Subcutaneous adipose tissue (tissue), 4 donors: ENCODE results near the gene NKAP. TPM values are rescaled to one million over a fixed set of nuclear protein-coding genes. Genes with fewer than 3 reads are reported as not detected.

Experiments used
- total RNA-seq, 4 donors: library from RNA; depleted of rRNA; stranded (reverse); fragments of >200 nt; gene quantifications; one replicate each; pipeline ENCODE4 v1.1.0, GENCODE V29; 2016
- TF ChIP-seq, protein P1 (sequence below): fragments of 450-650 bp; IDR thresholded peaks from one replicate; pipeline ENCODE4 v1.5.1; 2016; ENCODE audit warnings: low read depth, mild to moderate bottlenecking, control low read depth, antibody characterized with exemption, moderate library complexity

The NKAP gene
- total RNA-seq, 4 donors from 2014 or later: 5.1 to 7.2 (median 6.2) TPM

DNA sequence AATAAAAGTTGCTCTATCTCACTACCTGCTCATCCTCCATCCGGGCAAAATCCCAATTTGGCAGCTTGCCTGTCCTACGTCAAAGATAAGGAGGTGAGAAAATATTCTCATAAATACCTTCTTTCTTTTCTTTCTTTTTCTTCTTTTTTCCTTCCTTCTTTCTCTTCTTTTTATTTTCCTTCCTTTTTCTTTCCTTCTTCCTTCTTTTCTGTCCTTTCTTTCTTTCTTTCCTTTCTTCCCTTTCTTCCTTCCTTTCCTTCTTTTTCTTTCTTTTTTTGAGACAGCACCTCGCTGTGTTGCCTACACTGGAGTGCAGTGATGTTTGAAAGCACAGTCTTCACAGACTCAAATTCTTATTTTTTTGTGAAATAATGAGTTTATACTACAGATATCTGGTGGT, 38.6 kb upstream of the NKAP start:
- TF ChIP-seq, protein P1, sequence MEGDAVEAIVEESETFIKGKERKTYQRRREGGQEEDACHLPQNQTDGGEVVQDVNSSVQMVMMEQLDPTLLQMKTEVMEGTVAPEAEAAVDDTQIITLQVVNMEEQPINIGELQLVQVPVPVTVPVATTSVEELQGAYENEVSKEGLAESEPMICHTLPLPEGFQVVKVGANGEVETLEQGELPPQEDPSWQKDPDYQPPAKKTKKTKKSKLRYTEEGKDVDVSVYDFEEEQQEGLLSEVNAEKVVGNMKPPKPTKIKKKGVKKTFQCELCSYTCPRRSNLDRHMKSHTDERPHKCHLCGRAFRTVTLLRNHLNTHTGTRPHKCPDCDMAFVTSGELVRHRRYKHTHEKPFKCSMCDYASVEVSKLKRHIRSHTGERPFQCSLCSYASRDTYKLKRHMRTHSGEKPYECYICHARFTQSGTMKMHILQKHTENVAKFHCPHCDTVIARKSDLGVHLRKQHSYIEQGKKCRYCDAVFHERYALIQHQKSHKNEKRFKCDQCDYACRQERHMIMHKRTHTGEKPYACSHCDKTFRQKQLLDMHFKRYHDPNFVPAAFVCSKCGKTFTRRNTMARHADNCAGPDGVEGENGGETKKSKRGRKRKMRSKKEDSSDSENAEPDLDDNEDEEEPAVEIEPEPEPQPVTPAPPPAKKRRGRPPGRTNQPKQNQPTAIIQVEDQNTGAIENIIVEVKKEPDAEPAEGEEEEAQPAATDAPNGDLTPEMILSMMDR: no peak

GRCh38 chrX:119981286-119982070, 37.9 kb upstream of the NKAP start:
- TF ChIP-seq, protein P1: no peak

DNA sequence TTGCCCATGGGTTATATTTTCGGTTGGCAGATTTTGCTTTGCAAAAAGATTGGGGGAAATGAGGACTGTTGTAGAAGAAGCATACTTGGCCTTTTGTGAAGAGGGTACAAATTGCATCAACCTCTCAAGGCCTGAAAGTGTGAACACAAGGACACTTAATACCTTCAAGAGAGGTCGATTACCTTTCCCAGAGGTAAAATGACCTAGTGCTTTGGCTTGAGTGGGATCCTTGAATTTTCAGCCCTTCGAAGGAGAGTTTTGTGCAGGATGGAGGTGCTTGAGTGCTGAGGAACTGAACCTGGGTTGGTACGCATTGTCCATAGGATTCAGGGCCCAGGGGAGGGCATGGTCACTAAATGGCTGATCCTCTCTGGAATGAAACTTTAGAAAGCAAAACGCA, 27.6 kb upstream of the NKAP start:
- TF ChIP-seq, protein P1: no peak

GRCh38 chrX:119970574-119970973, 27.0 kb upstream of the NKAP start:
- TF ChIP-seq, protein P1: no peak

GRCh38 chrX:119960625-119961024, 17.1 kb upstream of the NKAP start:
- TF ChIP-seq, protein P1: no peak

- TF ChIP-seq, protein P1: no peak
Measured at GRCh38 chrX:119954374-119954773, 10.8 kb upstream of the NKAP start.

- TF ChIP-seq, protein P1: no peak
Measured at GRCh38 chrX:119948381-119948780, 4.8 kb upstream of the NKAP start.
